HG03280 (cell line): ENCODE data around the gene KCTD10.

Source experiments
- ATAC-seq: cut with Tn5 transposase; IDR thresholded peaks from one replicate; pipeline ENCODE4 v1.9.1; 2021; ENCODE audit warnings: mild to moderate bottlenecking, moderate library complexity; ENCODE audit not compliant: unreplicated experiment

Gene KCTD10

DNA sequence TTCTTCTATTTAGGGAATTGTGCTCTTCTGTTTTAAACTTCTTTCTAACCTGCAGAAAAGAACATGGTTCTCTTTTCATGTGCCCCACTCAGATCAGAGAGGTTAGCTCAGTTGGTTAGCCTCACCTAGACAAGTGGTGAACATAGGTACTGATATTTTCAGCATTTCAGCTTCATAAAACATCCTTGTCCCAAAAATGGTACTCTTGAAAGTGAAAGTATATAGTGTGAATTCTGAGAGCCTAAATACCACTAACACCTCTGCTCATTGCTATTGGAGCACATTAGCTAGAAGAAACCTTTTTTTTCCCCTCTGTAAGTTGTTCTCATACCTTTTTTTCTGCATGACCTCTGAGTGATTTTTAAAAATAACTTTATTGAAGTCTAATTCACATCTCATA, 17.9 kb upstream of the KCTD10 start:
- no peak for ATAC-seq

DNA sequence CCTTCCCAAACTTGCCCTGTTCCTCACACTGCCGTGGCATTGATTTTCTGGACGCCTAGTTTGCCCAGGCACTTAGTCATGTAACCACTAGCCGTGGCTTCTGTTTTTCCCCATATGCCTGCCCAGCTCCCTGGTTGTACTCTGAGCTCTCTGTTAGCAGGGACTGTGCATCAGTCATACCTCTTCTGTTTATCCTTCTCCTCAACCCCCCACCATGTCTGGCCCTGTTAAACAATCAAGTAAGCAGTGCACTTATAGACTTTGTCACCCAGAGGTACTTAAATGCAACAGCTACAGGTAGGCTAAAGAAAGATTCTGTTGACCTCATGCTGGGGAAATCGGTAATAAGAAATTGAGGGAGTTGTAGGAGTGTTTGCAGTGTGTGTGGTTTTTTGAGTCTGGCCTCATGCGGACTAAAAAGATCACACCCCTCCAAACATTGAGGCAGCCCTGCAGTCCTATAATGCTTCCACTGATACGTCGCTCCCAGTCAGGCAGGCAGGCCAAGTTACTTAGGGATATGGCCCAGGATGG, 17.3 kb upstream of the KCTD10 start:
- no peak for ATAC-seq

DNA sequence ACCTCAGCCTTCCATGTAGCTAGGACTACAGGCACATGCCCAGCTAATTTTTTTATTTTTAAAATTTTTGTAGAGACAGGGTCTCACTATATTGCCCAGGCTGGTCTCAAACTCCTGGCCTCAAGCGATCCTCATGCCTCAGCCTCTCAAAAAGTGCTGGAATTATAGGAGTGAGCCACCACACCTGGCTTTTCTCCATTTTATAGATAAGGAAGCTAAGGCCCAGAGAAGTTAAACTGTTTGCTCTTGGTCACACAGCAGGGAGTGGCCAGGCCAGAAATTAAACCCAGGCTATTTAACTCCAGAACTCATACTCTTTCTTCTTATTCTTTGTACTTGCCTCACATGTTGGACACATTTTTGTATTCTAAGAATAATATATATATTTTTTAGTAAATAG, 16.8 kb upstream of the KCTD10 start:
- no peak for ATAC-seq

DNA sequence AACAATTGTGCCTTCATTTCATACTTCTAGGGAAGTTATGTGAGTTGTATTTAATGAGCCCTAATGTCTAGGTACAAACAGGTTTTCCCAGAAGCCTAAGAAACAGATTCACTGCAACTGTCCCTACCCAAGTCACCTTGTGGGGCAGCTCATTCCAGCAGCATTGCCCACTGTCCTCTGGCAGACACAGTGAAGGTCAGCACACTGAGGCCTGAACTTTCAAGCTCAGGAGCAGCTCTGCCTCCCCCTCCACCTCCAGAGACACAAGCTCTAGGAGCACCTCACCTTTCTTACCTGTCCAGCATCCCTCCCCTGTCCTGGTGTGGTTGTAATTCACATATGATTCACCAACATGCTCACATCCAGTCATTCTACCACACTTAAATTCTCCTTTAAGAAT, 16.0 kb upstream of the KCTD10 start:
- ATAC-seq: no peak

DNA sequence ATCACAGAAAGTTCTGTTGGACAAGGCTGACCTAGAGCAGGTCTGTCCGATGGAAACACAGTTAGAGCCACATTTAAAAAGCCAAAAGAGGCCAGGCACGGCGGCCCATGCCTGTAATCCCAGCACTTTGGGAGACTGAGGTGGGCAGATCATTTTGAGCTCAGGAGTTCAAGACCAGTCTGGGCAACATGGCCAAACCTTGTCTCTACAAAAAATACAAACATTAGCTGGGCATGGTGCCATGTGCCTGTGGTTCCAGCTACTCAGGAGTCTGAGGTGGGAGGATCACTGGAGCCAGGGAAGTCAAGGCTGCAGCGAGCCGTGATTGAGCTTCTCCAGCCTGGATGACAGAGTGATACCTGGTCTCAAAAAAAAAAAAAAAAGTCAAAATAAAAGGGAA, 15.3 kb upstream of the KCTD10 start:
- ATAC-seq: no peak

DNA sequence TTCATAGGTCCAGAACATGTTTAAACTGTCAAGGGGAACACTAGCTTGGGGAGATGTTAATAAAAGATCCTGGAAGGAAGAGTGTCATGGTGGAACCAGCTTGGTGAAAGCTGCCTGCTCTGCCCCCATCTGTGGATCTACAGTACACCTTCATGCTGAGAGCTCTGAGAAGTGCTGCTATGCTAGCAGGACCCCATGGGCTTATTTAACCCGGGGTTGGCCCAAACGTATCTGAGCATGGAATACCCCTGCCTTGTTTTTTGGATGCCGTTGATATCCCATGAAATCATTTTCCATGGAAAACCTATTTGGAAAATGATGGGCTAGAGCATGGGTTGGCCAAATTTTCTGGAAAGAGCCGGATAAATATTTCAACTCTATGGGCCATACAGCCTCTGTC, 14.6 kb upstream of the KCTD10 start:
- ATAC-seq: no peak

DNA sequence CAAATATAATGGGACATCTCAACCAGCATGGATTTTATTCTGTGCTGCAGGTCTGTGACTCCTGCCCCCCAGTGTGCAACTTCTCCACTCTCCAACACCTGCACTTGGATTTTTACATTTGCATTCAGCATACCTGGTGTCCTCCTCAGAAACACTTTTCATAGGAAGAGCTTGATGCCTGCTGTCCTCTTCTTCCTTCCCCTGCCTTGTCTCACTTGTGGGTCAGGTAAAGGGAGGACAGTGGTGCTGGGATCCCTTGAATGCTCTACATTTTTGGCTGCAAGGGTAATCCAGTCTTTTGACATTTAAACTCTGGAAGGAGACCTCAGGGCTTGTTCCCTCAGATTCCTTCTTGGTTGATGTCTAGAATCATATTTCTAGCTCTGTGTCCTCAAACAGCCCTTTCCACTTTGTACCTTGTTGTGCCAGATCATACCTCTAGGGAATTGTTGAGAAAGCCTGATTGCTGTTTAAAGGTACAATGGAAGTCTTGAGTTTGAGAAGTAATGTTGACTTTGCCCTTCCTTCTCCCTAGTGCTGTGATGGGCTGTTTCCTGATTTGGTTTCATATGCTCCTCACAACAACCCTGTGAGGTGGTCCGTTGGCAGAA, 13.0 kb upstream of the KCTD10 start:
- ATAC-seq: no peak

DNA sequence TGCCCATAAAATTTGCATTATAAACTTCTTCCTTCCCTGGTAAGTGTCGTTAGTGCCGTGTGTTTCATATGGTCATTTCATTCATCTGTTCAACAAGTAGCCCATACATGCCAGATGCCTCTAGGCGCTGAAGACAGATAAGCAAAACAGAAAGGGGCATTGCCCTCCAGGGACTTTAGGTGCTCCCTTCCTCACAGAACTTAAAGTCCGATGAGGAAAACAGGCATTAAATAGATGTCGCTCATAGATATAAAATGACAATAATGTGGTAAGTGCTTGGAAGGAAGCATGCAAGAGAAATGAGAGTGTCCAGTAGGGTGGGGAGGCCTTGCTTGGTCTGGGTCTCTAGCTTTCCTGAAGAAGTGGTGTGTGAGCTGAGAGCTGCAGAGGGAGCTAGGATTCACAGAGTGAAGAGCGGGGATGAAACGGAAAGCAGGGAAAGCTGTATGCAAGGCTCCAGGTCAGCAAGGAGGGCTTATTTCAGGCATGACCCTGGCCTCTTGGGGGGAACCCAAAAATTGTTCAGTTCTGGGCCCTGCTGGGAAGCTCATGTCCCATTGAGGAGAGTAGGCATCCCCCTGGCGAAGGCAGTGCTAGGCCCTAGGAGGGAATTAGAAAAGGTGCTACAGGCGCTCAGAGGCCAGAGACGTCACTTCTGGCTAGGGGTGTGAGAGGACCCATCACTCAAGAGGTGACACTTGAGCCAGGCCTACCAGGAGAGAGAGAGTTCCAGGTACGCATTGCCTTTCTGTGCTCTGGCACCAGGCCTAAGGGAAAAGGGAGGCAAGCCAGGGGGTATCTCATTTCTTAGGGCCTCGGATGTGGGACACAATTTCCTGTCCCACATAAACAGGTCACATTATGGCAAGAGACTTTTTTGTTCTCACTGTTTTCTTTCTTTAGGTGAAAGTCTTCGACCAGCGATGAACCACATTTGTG, 12.2 kb upstream of the KCTD10 start:
- ATAC-seq: no peak

DNA sequence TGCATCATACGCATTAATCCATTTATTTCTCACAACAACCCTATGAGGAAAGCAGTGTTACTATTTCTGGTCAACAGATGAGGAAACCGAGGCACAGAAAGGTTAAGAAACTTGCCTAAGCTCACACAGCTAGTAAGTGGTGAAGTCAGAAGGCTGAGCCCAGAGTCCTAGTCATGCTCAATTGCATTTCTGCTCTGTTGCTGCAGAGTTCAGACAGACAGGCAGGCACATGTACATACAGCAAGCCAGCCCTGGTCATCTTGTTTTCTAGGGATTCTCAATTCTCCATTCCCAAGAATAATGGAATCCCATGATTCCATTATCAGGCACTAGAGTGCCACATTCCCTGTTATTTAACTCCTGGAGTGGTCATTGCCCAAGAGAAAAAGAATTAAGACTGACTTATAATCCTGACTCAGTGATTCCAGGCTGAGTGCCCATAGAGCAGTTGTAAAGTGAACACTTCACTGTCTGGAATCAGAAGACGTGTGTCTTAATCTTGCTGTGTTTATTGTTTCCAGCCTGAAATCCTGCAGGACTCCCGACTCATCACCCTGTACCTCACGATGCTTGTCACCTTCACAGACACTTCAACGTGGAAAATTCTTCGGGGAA, 11.1 kb upstream of the KCTD10 start:
- no peak for ATAC-seq

DNA sequence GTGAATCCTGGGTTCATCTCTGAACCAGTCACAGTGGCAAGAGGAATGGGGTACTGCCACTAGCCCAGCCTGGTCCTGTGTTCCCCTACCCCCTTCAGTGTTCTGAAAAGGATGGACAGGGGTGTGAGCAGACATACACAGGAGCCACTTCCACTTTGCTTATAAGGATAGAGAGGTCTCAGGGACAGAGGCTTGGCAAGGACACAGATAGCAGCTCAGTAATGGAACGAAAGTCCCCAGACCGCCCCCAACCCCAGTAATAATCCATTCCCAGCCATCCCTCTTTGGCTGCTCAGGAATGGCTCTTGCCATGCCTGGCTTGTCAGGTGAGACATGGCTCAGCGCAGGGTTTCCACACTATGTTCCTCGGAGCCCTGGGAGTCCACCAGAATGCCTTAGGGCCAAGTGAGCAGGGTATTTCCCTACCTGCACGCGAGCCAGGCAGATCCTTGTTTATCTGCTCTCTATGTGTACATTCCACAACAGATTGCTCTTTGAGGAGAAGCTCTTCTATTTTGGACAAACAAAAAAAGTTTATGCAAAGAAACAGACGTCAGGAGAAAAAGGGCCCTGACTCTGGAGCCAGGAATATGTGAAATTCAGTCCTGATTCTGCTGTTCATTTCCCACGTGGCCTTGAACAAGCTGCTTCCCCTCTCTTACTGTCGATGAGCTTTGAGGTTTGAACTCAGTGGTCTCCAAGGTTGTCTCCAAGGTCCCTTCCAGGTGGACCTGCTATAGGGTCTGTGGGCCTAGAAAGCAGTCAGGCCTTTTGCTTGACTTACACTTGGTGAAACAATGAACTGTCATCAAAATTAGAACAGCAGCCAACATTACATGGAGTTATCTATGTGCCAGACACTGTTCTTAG, 10.3 kb upstream of the KCTD10 start:
- ATAC-seq: no peak

DNA sequence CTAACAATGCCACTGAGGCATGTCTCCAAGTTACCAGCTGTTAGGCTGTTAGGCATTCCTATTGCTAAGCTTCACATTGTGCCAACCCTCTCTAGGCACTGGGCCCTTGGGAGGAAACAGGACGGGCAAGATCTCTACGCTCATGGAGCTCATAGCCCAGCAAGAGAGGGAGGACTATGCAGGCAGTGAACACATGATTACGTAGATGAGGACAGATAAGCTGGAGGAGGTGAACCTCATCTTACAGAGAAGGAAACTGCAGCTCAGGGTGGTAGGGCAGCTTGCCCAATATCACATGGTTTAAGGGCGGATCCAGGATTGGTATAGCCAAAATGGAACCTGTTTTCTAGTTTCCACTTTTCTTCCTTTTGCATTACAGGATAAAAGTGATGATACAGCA, 8.1 kb upstream of the KCTD10 start:
- ATAC-seq: no peak

DNA sequence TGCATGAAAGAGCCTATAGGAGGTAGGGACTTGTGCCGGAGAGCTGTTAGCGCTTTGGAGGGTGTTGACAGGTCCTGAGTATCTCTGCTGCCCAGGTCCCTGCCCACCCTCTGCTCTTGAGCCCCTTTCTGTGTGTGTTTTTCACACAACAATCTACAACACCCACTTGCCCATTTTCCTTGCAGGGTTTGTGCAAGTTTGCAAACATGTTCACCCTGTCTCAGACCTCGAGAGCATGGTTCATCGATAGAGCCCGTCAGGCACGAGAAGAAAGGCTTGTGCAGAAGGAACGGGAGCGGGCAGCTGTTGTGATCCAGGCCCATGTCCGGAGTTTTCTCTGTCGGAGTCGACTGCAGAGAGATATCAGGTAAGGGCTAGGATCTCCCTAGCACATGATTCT, 6.2 kb upstream of the KCTD10 start:
- no peak for ATAC-seq

DNA sequence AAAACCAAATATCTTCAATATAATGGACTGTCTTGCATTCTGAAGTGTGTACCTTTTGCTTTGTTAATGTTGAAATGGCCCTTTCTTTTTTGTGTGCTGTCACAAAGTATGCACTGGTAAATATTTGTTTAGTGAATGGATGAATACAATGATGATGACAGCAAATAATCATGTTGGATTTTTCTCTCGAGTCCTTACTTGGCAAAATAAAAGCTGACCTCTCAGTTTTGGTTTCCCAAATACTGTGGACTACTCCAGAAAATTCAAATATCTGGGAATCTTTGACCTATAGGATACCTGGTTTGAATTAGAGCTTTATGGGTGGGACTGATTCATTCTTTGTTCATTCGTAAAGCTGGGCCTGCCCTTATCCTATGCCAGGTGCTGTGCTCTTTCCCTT, 5.8 kb upstream of the KCTD10 start:
- no peak for ATAC-seq

DNA sequence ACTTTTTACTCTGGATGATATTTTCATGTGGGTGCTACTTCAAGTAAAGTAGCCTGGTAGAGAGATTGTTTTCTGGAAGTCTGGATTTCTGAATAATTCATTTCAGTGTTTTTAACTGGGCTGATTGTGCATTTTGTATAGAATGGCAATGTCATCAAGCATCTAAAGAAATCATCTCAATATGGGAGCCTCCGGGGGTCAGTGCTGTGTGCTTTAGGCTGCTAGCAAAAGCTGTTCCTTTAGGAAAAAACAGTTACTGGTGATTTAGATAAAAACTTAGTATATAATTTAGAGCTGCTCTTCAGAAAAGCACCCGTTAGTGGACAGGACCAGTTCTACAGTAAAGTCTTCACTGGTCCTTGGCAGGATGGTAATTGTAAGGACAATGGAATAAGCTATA, 5.4 kb upstream of the KCTD10 start:
- no peak for ATAC-seq

DNA sequence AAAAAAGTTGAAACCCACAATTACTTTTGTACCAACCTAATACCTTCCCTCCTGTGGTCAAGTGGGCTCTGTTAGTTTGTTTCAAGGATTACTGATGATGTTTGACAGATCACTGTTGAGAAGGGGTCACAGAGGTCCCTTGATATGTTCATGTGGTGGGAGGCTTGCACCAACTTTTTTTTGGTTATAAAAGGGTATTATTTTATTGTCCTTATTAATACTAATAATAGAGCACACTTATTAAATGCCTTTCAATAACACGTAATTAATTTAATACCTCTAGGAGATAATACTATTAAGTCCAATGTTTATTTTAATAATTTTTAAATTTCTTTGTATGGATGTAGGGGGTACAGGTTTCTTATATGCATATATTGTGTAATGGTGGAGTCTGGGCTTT, 4.8 kb upstream of the KCTD10 start:
- ATAC-seq: no peak

DNA sequence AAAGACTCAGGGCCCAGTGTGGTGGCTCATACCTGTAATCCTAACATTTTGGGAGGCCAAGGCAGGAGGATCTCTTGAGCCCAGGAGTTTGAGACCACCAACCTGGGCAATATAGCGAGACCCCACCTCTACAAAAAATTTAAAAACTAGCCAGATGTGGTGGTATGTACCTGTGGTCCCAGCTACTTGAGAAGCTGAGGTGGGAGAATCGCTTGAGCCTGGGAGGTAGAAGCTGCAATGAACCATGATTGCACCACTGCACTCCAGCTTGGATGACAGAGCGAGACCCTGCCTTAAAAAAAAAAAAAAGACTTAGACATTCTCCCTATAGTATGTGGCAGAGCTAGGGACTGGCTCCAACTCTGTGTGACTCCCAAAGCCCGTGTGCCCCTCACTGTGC, 3.3 kb upstream of the KCTD10 start:
- no peak for ATAC-seq

DNA sequence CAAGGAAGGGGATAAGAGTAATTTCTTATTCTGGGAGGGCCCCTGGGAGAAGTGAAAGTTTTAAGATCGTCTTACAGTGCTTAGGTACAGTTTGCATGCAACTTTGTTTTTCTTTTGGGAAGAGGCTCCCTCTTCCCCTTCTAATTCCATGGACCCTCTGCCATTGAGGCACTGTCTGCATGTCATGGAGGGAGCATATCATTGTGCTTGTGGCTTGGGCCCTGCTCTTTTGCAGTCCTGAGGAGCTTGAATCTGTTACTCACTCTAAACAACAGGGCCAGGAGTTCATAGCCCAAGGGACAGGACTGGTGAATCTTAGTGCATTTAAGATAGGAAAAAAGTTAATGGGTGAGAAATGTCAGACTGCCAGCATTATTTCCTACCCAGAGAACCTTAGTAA, 2.7 kb upstream of the KCTD10 start:
- no peak for ATAC-seq

DNA sequence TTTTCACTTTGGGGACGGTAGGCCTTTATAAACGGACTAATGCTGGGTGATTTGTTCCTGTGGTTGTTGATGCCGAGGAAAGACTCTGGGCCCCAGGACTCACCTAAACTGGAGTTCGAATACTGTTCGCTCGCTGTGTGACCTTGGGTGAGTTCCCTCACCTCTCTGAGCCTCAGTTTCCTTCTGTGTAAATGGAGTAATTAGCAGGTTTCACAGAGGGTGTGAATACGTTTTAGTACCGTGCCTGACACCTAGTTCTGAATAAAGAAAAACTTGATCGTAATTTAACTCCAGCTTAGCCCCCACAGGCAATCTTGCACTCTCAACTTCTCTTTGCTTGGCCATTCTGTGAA, 839 bp upstream of the KCTD10 start:
- no peak for ATAC-seq

DNA sequence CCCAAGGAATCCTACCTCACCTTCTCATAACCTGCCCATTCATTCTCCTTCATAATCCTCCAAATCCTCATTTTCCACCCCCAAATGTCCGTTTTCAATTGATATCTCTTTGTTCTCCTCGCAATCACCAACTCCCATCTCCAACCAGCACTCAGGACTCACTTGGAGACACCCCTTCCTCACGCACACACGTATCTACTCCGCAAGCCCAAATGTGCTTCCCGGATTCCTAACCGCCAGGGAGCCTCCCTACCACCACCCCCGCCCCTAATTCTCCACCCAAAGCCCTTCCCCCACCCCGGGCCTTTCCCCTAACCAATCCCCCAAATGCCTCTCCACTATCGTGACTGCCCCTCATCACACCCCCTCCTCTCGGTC, 304 bp downstream of the KCTD10 start:
- no peak for ATAC-seq

DNA sequence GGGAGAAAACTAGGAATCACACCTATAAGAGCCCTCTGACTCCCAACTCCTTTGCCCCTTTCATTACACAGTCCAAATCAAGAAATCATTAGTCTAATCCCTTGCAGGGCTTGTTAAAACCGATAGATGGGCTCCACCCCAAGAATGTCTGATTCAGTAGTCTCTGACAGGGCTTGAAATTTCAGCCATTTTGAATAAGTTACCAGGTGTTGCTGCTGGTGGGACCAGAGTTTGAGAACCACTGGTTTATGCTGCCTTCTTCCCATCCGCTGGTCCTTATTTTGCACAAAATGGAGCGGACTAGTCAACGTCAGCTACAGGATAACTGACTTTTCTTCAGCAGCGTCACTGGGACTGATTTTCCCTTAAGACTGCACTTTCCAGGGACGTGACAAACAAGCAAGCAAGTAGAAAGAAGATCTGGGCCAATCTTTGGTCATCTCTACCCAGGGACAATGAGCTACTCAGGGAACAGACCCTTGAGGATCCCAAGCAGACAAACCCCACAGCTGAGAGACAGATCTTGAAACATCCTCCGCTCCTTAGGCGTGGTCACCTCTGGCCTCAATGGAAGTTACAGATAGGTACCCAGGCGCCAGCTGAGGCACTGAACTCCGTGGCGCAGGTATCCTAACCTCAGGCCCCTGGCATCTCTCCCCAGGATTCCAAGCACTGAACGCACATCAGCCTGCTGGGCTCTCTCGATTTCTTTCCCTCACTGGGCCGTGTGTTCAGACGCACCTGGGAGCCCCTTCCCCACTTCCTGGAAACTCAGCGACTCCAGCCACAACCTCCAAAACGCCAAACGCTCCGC, 900 bp downstream of the KCTD10 start:
- no peak for ATAC-seq
